Cardiac fibroblast (primary cell): ENCODE results near the gene SNX27.
A peak's percentile ranks its signal among the peaks of the same experiment; 100 is the strongest.
"Not testable (repeated sequence)": the region's sequence is repeated elsewhere in the genome, so short reads cannot be mapped to it uniquely, and the experiment has no call there.

Experiments used
- DNase-seq, 2 donors: peaks; one replicate each; pipeline versions ENCODE4 v3.0.0 to v3.0.0-alpha.2; 2010; ENCODE audit warnings: low read depth in 2 of 2
- H3K4me3 ChIP-seq, 2 donors: replicated peaks in 1 of 2; 1 replicate in 1 of 2; 2 replicates in 1 of 2; pipeline ENCODE4 v1.5.1; 2011; ENCODE audit warnings: low read depth in 2 of 2, low read length in 2 of 2, mild to moderate bottlenecking in 2 of 2, moderate library complexity in 1 of 2
- TF ChIP-seq, protein P1 (sequence below): IDR thresholded peaks from one replicate; pipeline ENCODE4 v1.5.1; 2011; ENCODE audit warnings: low read depth, mild to moderate bottlenecking, low read length, inconsistent platforms

SNX27 gene

DNA sequence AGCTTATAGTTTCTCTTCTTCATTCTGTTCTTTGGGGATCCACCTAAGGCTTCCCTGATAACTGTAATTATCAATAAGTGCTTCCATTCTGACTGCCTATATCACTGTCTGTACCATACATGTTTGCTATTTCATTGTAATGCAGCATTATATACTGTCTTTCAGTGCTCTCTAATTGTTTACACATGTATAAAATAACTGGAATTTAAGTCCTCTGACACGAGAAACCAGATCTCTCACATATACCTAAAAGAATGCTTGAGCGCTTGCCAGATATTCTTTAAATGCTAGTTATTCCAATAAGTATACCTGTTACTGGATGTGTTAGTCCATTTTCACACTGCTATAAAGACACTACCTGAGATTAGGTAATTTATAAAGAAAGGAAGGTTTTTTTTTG is 70.1 kb downstream of the SNX27 start:
- TF ChIP-seq, protein P1, sequence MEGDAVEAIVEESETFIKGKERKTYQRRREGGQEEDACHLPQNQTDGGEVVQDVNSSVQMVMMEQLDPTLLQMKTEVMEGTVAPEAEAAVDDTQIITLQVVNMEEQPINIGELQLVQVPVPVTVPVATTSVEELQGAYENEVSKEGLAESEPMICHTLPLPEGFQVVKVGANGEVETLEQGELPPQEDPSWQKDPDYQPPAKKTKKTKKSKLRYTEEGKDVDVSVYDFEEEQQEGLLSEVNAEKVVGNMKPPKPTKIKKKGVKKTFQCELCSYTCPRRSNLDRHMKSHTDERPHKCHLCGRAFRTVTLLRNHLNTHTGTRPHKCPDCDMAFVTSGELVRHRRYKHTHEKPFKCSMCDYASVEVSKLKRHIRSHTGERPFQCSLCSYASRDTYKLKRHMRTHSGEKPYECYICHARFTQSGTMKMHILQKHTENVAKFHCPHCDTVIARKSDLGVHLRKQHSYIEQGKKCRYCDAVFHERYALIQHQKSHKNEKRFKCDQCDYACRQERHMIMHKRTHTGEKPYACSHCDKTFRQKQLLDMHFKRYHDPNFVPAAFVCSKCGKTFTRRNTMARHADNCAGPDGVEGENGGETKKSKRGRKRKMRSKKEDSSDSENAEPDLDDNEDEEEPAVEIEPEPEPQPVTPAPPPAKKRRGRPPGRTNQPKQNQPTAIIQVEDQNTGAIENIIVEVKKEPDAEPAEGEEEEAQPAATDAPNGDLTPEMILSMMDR = no peak
- H3K4me3 ChIP-seq = no peak overlapping the region
- no peak for DNase-seq

DNA sequence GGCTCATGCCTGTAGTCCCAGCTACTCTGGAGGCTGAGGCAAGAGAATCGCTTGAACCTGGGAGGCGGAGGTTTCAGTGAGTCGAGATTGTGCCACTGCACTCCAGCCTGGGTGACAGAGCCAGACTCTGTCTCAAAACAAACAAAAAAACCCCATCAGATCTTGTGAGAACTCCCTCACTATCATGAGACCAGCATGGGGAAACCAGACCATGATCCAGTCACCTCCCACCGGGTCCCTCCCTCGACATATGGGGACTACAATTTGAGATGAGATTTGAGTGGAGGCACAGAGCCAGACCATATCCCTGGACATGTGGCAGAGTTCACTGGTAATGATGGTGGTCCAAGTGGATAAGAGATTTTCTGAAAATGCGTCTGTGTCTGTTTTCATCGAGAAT is 71.1 kb downstream of the SNX27 start:
- not testable (repeated sequence) for H3K4me3 ChIP-seq, DNase-seq

DNA sequence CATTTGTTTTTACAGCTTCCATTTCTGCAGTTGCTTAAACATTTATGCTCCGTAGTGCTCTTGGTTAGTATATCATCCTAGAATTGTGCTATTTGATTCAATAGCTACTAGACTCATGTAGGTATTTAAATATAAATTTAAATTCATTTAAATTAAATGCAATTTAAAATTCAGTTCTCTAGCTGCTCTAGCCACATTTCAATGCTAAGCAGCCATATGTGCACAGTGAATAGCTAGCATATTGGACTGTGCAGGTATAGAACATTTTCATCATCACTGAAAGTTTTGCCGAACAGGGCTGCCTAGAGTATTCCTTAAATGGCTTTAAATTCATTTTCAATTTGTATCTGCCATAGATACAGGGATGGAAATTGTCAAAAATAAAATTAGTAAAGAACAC is 72.3 kb downstream of the SNX27 start:
- TF ChIP-seq, protein P1 = no peak
- no peak overlapping the region for H3K4me3 ChIP-seq
- no peak for DNase-seq

DNA sequence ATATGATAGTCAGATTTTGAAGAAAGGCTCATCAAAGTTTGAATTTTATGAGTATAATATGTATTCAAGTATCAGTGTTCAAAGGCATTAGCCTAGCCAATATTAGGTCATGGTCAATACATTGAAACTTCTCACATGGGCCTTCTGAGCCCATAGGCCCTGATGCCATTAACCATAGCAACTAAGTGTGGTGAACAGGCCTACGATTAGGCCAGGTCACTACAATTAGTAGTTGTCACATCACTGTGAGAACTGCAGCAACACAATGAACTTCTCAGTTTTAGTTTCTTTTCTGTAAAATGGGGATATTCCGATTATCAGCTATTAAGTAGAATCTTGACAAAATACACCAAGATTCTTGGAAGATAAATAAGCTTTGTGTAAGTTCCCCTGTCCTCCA is 74.7 kb downstream of the SNX27 start:
- no peak for DNase-seq
- no peak overlapping the region for H3K4me3 ChIP-seq
- TF ChIP-seq, protein P1 = no peak

DNA sequence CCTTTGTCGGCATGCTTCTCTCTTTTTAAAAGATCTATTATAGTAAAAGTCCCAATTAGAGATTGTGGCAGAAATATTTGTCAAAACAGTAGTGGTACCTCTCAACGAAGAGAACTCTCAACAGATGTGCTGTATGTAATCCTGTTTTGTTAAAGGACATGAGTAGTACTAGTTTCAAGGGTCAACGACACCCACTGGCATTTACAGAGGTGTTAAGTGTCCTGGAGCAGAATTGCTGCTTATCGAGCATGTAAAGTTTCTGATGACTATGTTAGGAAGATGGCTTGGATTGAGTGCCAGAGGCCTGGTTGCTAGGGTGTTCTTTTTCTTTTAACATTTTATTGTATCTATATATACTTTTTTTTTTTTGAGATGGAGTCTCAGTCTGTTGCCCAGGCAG is 77.6 kb downstream of the SNX27 start:
- no peak overlapping the region for H3K4me3 ChIP-seq
- DNase-seq = no peak
- TF ChIP-seq, protein P1 = no peak

DNA sequence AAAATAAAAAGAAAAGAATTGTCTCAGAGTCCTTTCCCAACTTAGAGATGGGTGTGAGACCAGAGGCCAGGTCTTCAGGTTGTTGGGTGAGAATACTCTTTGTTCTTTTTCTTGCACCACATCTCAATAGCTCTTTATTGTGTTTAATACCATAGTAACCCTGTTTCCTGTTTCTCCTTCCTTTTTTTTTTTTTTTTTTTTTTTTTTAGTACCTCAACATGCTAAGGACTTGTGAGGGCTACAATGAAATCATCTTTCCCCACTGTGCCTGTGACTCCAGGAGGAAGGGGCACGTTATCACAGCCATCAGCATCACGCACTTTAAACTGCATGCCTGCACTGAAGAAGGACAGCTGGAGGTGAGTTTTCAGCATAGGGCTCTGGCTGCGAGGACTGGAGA is 80.4 kb downstream of the SNX27 start:
- no peak overlapping the region for H3K4me3 ChIP-seq
- DNase-seq = peak in 1 of 2 donors; percentile 5
- TF ChIP-seq, protein P1 = no peak

DNA sequence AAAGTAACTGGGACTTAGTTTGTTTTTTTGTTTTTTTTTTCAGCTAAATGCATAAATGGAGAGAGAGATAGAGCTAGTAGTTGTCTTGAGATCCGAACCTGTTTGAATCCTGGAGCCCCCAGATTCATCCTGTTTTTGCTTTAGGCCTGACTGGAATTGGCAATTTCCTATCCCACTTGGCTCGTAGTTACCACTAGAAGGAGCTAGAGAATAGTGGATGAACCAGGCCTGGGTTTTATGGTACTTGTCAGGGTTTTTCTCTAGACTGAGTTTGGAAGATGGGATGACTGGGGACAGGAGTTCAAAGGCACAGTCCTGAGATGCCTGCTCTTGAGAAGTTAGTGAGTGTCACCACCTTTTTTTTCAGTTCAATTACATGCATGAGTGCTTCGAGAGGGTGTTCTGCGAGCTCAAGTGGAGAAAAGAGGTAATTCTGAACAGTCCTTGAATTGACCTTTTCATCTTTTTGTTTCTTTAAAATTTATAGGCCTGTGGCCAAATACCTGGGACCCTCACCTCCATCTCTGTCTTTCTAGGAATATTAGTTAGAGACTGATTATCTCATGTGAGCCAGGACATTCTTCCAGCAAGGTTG is 81.3 kb downstream of the SNX27 start:
- TF ChIP-seq, protein P1 = peak; percentile 72
- no peak overlapping the region for H3K4me3 ChIP-seq

More for the DNA sequence above, 81.3 kb downstream of the SNX27 start:
- DNase-seq = peak; percentile 56 to 66
